Central memory CD4-positive, alpha-beta T cell (primary cell): ENCODE results near the gene FBXO42.

Experiments used
- DNase-seq: peaks from one replicate; pipeline ENCODE4 v3.0.0; 2022
- total RNA-seq, 3 experiments: gene quantifications; one replicate each; lab custom pipeline; 2026; lab: John Stamatoyannopoulos, UW

The FBXO42 gene
- 35.8 to 66.0 (median 54.2) reads per million in 3 experiments for total RNA-seq

DNA sequence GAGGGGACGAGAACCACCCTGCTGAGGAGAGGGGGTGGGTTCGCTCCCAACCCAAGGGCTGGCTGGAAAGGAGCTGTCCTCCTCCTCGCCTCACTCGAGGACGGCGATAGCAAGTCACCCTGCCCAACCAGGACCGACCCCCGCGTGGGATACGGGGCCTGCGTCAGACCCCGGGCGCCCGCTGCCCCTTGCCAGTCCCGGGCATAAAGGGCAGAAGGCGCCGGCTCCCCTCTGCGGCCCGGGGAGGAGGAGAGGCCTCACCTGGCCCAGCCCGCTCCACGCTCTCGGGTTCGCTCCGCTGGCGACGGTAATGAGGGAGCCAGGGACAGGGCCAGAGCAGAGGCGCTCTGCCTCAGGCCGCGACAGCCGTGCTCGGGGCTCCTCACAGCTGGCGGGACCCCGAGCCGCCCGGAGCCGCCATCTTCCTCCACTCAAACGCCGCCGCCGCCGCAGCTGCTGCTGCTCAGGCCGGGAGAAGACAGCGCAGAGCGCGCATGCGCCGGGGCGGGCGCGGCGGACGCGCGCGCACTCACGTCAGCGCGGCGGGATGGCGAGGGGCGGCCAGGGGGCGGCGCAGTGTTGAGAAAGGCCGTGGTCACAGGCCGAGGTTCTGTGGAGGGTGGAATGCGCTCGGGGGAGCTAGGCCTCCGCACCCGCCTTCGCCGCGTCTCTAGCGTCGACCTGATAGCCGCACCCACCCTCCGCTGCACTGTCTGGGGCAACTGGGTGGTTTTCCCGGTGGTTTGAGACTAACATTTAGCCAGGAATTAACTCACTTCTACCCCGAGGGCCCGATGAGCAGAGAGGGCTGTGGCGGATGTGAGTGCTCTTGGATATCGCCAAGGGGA, at the start of gene FBXO42:
Gene FBXO42, minus strand, starts transcription at position 487 of the 848 bp plus-strand sequence. CDS start 37,062 bp downstream, outside the sequence.
- DNase-seq = peak; percentile 94

- no peak for DNase-seq
Measured at GRCh38 chr1:16398371-16398953, 46.2 kb upstream of the FBXO42 start.

DNA sequence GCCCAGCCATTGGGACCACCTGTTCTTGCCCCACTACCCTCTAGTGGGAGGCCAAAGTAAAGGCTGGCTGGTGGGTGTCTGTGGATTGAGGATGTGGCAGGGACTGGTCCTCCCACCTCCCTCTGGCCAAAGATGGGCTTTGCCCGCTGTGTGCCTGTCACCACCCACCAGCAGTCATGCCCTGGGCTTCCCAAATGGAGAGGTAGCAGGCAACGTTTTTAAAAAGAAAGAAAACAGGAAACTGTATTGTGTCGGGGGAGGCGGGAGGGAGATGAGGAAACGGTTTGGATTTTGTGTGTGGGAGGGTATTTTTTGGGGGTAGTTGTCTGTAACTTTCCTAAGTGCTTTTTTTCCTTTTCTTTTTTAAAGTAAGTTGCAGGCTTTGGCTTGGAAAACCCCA, 44.8 kb upstream of the FBXO42 start:
- DNase-seq = no peak

DNA sequence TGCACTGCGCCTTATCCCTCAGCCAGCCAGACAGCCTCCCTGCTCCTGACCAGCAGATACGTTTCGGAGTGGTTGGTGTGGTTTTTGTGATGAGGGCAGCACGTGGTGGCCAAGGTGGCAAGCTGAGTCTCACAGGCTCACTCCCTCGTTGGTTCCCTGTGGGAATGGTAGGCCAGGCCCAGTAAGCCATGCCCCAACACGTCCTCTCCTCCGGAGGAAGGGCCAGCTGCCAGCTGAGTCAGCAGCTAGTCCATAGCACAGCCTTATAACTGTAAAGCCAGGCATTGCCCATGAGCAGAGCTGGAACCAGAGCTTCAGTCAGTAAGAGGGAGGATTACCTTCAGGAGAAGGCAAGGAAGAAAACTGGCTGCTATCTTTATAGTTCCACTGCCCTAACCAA, 44.3 kb upstream of the FBXO42 start:
- no peak for DNase-seq

DNA sequence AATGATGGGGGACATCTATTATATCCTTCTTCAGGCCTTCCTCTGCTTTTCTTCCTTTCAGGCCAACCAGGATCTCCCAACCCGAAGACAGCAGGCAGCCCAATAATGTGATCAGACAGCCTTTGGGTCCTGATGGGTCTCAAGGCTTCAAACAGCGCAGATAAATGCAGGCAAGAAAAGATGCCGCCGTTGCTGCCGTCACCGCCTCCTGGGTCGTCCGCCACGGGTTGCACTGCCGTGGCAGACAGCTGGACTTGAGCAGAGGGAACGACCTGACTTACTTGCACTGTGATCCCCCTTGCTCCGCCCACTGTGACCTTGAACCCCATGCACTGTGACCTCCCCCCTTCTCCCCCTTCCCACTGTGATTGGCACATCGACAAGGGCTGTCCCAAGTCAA, 42.7 kb upstream of the FBXO42 start:
- DNase-seq = no peak

GRCh38 chr1:16393570-16394521, 41.6 kb upstream of the FBXO42 start:
- no peak for DNase-seq

DNA sequence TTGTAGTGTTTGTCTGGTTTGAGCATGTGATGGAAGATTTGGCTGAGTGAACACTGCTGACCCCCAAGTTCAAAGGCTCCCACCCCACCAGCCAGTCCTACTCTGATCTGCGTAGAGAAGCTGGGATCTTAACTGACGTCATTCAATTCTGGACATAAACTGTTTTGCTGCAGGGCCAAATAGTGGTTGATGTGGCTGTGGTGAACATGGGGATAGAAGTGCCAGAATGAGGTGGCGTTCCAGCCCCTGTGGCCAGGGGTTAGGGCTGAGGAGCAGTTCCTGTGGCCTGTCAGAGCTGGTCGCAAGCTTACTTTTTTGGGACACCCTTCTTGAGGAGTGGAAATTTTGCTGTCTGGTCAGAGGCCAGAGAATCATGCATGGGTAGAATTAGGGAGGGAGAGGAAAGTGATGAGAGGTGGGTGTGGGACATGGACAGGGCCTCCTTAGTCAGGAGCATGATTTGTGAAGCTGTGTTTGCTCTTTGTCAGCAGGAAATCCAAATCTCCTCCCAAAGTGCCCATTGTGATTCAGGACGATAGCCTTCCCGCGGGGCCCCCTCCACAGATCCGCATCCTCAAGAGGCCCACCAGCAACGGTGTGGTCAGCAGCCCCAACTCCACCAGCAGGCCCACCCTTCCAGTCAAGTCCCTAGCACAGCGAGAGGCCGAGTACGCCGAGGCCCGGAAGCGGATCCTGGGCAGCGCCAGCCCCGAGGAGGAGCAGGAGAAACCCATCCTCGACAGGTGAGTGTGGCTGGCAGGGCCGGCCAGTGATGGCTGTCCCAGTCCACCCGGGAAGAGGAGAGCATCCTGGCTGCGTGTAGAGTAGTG, 40.7 kb upstream of the FBXO42 start:
- no peak for DNase-seq

- DNase-seq = no peak
Measured at GRCh38 chr1:16391411-16391810, 39.1 kb upstream of the FBXO42 start.

GRCh38 chr1:16387201-16388188, 35.2 kb upstream of the FBXO42 start:
- DNase-seq = no peak

DNA sequence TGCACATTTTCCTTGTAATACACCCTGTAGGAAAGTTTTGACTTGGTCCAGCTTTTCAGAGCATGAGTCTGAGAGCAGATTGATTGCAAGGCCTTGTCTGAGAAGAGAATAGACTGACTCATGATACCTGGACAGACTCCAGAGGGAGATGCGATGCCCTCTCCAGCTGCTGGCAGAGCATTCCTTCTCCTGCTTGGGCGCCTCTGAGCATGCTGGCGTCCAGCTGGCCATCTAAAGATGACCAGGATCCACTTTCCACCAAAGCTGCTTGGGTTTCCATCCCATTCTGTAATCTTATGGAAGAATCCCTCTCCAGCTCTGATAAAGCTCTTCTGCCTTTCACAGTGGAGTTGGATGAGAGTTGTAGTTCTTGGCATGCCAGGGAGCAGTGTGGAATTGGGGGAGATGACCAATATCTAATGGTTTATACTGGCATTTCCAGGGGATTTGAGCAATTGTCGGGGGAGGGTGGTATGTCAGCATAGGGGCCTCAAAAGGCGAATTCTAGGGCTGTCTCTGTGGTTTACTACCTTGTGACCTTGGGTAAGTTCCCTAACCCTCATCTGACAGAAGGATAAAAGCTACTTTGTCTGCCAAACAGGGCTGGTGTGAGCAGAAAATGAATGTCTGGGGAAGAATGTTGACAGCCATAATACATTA, 34.3 kb upstream of the FBXO42 start:
- no peak for DNase-seq

DNA sequence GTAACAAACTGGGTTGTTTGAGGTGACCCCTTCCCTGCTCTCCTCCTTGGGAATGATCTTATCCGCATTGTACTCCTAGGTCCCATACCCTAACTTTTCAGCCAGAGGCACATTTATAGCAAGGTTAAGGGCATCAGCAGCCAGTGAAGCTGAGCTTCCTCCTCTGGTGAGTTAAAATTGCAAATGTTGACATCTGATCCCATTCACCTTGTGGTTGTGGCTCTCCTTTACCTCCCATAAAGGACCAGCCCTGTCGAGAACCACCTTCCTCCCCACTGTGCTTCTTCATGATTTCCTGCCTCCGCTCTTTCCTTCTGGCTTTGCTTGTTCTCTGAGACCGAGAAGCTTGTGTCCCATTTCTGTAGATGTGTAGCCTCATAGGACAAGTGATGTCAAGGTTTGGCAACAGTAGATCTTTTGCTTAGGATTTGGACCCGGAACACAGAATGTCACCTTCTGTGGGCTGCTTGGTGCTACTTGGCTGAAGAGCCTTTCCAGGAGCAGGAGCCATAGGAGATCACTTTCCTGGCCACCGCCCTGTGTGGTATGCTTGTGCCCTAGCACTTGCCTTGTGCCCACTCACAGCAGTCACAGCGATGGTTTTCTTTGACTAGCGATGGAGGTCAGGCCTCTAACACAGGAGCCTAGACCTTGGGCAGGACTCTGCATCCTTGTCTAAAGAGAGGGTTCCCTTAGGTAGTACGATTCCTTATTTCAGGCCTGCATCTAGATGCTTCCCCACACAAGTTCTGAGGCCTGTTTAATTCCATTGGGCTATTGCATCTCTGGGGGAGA, 33.6 kb upstream of the FBXO42 start:
- DNase-seq = no peak

- DNase-seq = no peak
Measured at GRCh38 chr1:16383888-16384287, 31.6 kb upstream of the FBXO42 start.

DNA sequence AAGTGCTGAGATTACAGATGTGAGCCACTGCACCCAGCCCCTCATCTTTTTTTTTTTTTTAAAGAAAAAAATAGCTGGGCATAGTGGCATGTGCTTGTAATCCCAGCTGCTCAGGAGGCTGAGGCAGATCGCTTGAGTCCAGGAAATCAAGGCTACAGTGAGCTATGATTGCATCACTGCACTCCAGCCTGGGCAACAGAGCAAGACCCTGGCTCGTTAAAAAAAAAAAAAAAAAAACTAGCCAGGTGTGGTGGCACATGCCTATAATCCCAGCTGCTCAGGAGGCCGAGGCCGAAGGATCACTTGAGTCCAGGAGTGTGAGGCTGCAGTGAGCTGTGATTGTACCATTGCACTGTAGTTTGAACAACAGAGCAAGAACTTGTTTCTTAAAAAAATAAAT, 28.6 kb upstream of the FBXO42 start:
- DNase-seq = no peak

- no peak for DNase-seq
Measured at GRCh38 chr1:16378443-16378842, 26.2 kb upstream of the FBXO42 start.

GRCh38 chr1:16376971-16377370, 24.7 kb upstream of the FBXO42 start:
- no peak for DNase-seq

GRCh38 chr1:16375521-16376340, 23.5 kb upstream of the FBXO42 start:
- DNase-seq = no peak

DNA sequence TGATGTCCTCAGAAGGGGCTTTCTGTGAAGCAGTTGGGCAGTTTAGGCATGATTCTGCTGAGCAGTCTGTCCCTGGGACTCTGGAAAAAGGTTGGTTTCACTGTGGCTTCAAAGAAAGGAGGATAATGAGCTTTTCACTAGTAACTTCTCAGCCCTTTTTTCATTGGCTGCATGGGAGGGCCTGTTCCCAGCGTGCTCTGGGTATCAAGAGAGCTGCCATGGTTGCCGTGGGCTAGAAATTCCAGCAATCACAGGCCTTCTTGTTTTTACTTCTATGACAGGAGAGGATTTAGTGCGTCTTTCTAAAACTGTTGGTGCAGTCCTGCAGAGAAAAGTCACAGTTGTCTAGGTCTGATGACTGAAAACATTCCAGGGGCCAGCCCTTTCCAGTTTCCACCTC, 22.0 kb upstream of the FBXO42 start:
- DNase-seq = no peak

DNA sequence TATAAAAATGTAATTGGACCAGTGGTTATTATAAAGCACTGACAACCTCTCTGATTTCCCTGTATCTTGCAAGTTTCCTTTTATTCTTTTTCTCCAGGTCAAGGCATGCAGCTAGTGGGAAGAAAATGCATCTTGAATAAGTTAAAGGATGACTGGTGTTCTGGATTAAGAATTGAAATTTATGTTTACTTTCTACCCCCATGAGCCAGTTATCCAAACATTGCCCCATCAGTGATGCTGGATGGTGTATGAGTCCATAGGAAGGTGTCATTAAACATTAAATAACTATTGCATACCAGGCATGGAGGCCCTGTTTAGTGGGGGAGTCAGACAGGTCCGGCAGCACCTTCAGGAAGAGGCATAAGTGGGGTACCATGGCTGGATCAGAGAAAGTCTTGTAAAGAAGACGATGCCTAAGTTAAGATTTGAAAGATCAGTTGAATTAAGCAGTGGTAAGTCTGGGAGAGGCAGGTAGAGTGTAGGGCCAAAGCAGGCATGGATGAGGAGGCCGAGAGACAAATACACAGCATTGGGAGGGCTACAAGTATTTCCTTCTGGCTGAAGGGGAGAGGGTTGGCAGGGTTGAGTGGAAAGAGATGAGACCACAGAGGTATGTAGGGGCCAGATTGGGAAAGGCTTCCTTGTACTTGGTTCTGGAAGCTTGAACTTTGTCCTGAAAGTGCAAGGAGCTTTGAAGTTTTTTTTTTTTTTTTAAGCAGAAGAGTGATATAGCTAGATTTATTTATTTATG, 20.4 kb upstream of the FBXO42 start:
- no peak for DNase-seq
